Measurements from ENCODE around the gene NEK4.
"Not testable (repeated sequence)": the region's sequence is repeated elsewhere in the genome, so short reads cannot be mapped to it uniquely, and the experiment has no call there.

Gene NEK4

DNA sequence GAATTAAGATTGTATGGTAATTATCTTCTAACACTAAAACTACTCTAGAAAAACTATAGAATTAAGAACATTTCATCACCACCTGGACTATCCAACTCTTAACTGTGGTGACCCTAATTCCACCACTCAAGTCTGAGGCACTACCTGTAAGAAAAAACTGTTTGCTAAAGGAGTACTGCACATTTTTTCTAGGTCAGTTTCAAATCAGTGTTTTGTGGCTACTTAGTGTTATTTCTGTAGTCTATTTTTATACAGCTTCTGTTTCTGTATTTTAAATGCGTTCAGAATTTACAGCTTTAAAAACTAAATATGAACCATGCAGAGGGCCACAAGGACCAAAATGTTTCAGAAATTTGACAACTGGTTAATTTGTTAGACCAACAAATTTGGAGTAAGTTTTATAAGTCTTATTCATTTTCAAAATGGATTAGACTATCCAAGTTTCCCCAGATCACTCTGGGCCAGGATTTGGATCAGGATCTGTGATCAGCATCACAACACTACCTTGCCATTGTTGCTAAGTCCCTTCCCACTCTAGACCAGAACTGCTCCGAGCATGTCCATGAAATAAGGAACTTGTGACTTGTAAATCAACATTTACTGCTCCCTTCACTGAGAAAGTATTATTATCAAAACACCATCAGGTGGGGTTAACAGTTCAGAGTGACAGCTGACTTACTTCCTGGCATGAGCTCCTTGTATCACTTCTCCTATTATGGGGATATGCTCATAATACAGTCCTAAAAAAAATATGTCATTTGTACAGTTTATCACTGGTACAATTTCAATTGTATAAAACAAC lies 73.7 kb downstream of the NEK4 start:
- DNase-seq (ENCODE audit: low spot score) = no peak

DNA sequence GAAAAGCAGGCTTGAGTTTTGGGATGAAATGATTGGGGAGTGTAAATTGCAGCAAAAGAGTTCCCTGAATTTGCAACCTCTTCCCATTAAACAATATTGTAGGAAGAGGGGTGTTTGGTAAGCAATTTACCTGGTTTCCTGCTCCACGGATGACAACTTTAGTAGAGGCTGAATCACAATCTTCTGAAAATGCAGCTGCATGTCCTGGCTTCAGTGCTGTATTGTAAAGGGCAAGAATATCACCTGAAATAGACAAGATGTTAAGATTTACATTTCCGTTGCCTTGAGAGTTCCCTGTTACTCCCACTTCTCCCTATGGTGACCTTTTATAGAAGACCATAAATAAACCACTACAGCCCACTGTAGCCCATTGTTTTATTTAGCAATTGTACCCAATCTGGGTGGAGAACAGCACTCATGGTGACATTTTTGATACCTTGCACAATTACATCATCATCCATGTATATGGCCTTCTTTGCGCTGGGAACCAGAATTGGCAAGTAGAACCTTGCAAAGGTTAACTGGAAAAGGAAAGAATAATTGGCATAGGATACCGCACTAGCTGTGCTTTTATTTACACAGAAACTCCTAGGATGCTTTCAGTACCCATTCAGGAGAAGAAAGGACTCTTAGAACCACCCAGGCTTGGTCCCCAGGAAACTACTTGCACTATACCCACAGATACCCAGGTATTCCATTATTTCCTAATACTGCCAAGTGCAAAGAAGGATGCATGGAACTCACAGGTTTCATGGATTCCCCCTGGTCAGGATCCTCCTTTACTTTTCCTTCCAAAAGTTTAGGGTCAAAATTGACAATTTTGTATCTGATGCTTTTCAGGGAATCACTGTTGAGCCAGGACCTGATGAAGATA lies 74.7 kb downstream of the NEK4 start:
- DNase-seq (ENCODE audit: low spot score) = no peak

DNA sequence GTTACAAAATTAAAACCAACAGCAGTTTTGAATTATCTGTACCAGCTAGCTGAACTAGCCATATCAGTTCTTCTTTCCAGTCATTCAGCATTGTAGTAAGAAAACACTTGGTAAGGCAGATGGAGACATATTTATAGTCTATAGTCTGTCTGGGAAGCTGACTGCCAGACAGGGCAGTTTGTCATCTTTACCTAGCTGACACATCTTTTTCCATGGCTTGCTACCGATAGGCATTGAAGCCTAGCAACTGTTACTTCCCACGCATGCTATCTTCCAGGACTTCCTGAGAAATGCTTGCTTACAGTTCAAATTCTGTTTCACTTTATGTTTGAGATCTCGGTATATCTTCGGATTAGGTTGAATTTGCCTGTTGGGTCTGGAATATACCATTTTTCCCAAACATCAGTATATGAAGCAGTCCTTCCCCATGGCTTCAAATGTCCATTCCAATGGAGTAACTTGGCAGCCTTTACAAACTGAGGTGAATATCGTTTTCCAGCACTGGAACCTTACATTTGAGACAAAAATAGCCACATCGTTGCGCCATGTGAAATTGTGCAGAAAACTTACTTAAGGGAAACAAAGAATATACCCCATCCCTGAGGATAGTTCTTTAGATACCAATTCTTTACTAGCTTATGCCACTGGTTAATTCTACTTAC lies 76.1 kb downstream of the NEK4 start:
- no peak for DNase-seq (ENCODE audit: low spot score)

DNA sequence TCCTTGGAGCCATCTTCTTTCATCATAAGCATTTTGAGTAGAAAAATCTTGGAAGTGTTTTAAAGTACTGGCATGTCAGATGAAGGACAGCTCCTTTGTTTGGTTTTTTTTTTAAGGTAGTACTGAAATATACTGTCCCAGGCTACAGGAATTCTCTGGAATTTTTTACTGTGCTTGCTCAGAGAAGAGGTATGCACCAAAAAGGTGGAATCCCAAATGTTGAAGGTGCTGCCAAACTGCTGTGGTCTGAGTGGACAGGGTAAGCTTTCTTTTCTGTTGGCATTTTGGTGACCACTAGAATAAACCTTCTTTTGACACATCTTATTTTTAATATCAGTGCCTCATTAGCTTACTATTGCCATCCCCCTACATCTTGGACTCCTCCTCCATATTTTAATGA lies 77.7 kb downstream of the NEK4 start:
- DNase-seq (ENCODE audit: low spot score) = no peak

DNA sequence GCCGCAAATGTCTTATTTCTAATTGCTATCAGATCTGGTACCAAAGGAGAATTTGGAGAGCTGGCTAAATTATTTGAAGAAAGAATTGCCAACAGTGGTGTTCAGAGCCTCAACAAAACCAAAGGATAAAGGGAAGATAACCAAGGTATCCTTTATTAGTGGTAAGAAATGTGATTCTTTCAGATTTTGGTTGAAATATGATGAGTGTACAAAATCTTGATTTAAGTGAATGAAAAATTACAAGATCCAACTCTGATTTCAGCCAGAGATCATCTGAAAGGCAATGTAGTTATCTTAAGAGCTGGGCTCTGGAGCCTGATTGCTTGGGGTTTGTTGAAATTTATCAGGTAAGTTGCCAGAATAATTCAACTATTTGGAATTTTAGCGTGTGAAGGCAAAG lies 80.2 kb downstream of the NEK4 start:
- DNase-seq (ENCODE audit: low spot score) = no peak

DNA sequence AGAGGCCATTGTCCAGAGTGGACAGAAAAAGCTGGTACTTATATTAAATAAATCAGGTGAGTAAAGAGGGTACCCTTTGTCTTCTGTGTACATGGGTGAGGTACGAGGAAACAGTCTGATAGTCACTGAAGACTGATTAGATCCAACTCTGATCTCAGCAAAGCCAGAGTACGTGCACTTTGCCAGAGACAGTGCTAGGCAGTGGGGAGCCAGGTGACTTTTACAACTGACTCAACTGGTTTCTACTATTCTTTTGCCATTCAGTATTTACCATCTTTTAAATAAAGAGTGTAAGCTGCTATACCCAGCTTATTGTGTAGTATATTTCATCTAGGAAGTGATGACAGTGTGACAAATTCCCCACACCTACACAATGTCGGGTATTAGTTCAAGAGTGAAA lies 81.6 kb downstream of the NEK4 start:
- DNase-seq (ENCODE audit: low spot score) = no peak

DNA sequence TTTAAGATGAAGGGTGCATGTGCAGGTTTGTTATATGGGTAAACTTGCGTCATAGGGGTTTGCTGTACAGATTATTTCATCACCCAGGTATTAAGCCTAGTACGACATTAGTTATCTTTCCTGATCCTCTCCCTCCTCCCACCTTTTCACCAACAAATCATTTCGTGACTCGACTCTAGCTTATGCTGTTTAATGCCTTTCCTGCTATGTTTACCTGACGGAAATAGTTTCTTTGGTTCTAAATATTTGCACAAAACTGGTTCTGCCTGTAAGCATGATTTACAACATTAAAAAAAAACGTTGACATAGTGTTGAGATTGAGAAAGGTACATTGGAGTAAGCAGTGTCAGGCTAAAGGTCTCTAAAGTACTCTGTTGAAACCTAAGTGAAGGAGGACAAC lies 82.5 kb downstream of the NEK4 start:
- no peak for DNase-seq (ENCODE audit: low spot score)

DNA sequence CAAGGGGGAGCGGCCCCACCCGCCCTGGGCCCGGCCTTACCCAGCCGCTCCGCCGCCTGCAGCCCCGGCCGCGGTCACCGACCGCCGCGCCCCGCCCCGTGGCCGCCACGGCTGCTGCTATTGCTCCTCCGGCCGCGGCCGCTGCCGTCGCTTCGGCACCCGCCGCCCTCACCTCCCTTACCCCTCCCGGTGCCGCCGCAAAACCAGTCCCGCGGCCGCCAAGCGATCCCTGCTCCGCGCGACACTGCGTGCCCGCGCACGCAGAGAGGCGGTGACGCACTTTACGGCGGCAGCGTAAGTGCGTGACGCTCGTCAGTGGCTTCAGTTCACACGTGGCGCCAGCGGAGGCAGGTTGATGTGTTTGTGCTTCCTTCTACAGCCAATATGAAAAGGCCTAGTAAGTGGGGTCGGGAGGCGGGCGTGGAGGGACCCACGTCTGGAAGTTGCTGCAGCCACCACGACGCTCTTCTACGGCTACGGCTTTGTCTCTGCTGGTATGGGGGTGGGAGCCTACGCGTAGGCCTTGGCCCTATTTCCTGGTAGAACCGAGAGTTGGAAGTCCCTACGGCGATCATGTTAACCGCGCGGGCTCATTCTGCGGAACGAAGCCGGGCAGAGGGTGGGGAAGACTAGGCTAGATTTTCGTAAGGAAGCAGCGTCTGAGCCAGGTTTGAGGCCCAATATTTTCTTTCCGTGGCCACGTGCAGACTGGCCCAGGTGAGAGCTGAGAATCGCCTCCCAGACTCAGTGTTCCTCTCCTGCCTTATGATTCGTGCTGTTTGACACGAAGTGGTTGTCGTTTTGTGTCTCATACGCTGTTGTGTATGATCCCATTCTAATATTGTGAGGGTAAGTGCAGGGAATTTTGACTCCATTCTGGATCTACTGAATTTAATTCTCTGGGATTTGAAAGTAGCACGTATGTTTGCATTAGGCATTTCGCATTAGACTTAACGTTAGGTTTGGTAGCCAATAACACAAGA lies 84.7 kb downstream of the NEK4 start, which contains the start of the genes GNL3 and PBRM1:
GNL3 (plus strand) TSS at position 324 of the 983 bp plus-strand sequence; CDS start at position 385, 61 bp downstream.
PBRM1 (minus strand) TSS at position 205 of the 983 bp plus-strand sequence.
- peak; percentile 98 for DNase-seq (ENCODE audit: low spot score)

DNA sequence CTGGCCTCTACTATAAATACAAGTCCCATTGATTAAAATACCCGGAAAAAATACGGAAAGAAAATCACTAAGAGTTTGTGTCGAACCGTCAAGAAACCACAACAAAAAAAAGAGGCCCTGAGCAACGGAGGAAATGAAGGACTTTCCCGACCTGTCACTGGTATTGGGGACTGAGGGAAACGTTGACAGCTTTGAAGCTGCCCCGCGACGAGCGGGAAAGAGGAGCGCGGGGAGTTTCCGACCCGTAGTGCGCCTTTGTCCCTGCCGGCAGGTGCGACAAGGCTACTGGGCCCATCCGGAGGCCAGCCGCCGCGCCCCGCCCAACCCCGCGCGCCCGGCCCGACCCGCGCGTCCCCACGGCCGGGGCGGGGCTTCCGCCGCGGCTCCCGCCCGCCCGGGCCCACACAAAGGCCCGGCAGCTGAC lies 85.4 kb downstream of the NEK4 start:
- DNase-seq (ENCODE audit: low spot score) = peak; percentile 89

DNA sequence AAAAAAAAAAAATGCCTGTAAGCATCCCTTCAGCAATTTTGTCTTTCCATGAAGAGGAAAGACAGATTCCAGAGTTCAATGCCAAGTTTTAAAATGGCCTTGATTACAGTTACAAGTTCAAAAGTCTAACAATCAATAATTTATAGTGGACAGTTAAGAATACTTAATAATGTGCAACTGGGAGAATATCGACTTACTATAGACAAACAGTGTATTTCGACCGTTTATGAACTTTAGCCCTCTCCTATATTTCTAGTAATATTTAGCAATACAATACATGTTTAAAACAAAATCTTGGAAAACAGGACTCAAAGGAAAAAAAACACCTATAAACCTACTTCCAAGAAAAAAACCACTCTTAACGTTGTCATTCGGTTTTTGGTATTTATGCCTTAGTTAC lies 86.6 kb downstream of the NEK4 start:
- no peak for DNase-seq (ENCODE audit: low spot score)

DNA sequence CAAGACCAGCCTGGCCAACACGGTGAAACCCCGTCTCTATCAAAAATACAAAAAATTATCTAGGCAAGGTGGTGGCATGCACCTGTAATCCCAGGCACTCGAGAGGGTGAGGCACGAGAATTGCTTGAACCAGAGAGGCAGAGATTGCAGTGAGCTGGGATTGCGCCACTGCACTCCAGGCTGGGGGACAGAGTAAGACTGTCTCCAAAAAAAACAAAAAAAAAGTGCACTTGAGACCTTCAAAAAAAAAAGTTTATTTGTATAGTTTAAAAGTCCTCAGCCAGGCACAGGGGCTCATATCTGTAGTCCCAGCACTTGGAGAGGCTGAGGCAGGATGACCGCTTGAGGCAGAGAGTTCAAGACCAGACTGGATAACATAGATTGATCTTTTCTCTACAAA lies 87.1 kb downstream of the NEK4 start:
- DNase-seq (ENCODE audit: low spot score) = no peak

DNA sequence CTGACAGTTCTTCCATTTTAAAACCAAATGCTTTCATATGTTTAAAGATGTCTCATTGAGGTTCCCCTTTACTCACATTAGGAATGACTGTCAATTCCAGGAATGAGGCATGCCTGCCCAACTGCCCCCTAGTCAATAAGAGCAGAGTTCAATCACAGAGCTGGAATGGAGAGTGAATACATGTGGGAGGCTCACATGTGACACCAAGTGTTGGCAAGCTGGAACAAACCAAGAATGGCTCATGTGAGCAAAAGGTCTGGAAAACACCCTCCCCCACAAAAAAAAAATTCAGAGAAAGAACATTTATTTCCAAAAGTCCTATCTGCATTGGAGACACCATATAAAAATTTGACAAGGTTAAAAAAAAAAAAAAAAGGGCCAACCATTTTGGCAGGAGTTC lies 88.7 kb downstream of the NEK4 start:
- DNase-seq (ENCODE audit: low spot score) = peak; percentile 80

DNA sequence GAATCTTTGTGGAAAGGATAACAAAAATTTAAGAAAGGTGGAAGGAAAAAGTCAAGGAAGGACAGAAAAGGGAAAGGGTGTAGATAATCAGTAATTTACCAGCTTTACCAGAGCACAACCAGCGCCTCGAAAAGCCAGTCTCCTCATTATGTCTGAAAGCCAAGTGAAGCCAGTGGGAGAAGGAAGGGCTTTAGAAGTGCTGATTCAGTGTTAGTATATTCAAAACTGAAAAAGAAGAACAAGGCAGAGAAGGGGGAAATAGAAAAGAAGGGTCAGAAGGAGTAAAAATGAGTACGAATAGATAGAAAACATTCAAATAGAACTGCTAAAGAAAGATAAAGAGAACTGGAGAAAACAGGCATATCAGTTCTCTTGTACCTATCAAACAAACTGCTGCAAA lies 89.1 kb downstream of the NEK4 start:
- DNase-seq (ENCODE audit: low spot score) = no peak

DNA sequence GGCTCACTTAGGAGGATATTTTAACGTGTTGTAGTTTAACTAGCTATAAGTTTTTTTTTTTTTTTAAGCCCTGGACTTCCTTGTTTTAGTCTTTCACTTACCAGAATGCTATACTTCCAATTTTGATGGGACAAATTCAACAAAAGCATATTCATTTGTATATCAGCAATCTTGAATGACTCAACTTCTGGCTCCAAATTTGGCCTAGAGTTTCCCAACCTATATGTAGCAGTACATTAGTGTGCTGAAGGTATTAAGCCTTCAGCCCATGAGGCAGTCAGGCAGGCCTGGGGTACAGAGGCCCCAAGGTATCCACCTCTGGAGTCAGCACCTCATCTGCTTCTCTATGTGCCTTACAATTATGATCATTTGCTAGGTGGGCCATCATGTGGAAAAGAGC lies 90.9 kb downstream of the NEK4 start:
- DNase-seq (ENCODE audit: low spot score) = no peak

DNA sequence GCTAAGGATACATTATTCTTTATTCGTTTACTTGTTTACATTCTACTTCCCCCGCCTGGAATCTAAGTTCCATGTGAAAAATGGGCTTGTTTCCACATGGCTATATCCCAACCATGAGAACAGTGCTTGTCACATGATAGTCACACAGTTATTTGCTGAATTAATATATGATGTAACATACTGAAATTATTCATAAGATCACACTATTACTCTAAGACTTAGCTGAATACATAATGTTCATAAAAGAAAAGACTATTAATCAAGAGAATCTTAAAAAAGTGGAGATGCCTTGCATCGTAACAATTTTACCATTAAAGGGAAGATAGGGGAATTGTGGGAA lies 91.6 kb downstream of the NEK4 start:
- DNase-seq (ENCODE audit: low spot score) = no peak

DNA sequence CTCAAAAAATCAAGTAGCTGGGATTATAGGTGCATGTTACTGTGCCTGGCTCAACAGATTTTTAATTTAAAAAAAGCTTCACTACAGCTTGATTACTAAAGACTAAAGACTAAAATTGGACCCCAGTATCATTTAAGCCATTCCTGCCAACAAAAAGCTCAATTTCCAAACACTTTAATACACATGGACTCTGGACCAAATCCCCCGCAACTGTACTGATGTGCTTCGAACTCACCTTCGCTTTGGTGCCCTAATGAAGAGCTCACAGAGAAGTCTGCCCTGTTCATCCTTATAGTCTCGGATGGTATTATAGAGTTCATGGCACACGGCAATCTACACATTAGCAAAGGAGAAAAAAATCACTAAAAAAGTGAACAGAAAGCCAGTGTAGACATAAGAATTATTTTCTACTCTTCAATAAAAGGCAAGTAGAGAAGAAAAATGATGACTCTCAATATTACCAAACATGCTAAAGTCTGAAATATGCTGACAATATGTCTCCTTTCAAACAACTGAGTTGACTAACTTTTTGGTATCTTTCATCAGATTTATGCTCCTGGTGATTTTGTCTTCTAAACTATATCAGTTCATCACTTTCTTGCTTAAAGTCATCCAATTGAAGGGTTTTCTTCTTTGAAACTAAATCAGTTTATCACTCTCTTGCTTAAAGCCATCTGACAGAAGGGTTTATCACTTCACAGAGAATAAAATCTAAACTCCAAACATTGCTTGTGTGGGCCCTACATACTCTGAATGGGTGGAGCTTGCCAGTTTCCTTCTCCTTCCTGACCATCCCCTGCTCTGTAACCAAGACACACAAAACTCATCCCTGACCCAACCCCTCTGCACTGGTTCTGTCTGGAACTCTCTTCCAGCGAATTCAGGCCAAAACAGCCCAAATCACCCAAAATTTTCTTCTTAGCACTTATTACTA lies 92.2 kb downstream of the NEK4 start:
- DNase-seq (ENCODE audit: low spot score) = no peak

DNA sequence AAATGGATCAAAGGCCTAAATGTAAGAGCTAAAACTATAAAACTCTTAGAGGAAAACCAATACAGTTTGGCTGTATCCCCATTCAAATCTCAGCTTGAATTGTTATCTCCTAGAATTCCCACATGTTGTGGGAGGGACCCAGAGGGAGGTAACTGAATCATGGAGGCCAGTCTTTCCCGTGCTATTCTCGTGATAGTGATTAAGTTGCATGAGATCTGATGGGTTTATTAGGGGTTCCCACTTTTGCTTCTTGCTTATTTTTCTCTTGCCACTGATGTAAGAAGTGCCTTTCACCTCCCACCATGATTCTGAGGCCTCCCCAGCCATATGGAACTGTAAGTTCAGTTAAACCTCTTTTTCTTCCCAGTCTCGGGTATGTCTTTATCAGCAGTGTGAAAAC lies 94.5 kb downstream of the NEK4 start:
- not testable (repeated sequence) for DNase-seq (ENCODE audit: low spot score)

DNA sequence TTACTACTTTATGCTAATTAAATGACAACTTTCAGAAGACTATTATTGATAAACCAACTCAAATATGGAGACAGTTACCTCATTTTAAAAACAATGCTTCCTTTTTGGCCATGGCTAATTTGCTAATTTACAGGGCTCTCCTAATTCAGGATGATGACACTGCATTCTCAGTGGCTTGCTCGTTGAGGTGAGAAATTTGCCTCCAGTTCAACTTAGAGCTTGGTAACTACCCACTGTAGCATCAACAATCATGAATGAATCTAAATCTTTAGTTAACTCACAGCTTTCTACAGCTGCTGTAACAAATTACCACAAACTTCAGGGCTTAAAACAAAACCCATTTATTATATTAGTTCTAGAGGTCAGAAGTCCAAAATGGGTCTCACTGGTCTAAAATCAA lies 99.1 kb downstream of the NEK4 start:
- DNase-seq (ENCODE audit: low spot score) = no peak

DNA sequence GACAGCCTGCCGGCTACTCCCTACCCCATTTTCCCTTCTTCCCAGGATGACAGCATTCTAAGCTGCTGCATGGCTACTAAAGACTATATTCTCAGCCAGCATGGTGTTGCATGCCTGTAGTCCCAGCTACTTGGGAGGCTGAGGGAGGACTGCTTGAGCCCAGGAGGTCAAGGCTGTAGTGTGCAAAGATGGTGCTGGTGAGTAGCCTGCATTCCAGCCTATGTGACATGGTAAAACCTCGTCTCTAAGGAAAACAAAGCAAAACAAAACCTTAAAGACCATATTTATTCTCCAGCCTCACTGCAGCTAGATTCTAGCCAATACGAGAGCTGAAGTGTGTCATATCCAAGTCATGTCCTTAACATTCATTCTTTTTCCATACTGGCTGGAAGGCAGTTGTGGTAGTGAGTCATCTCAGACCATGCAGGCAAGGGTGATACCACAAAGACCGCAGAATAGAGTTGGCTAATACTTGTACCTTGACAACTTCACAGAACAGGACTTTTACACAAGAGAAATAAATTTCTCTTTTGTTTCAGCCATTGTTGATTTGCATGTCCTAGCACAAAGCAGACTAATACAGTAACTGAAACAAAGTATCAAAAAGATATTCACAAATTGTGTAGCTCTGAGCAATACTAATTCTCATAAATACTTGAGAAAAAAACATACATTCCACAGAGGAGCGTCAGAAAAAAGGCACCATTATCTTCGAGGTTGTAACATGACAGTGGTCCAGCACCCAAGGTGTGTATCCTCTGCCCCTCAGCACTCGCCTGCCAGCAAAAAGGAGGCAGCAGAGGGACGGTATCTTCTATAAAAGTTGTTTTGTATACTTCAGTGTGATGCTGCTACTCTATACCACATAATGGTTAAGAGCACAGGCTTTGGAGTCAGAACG lies 99.9 kb downstream of the NEK4 start:
- peak; percentile 91 for DNase-seq (ENCODE audit: low spot score)

Measured in COLO829 (cell line).